Esophagus squamous epithelium (tissue), 4 donors: Measurements from ENCODE around the gene A1CF.
"Not testable (repeated sequence)": the region's sequence is repeated elsewhere in the genome, so short reads cannot be mapped to it uniquely, and the experiment has no call there.

Experiments
- CTCF ChIP-seq, 6 experiments: fragments of 450-650 bp in 4 of 6; fragments of 200-600 bp in 2 of 6; sonication (generic) in 2 of 6; IDR thresholded peaks; one replicate each; pipeline ENCODE4 v1.5.1; 2016 to 2019; ENCODE audit warnings: antibody characterized with exemption in 6 of 6, mild to moderate bottlenecking in 4 of 6, moderate library complexity in 4 of 6
- POLR2A ChIP-seq, 4 donors: fragments of 450-650 bp; IDR thresholded peaks; one replicate each; pipeline ENCODE4 v1.6.1; 2017; ENCODE audit warnings: antibody characterized with exemption in 4 of 4, mild to moderate bottlenecking in 4 of 4, moderate library complexity in 3 of 4

GRCh38 chr10:50782017-50782416 is 103.4 kb downstream of the A1CF start:
- TF ChIP-seq CTCF, POLR2A (IDR thresholded peaks at IDR 0.05): not testable (repeated sequence)
